ENCODE results near the gene PARPBP. TPM values are rescaled to one million over a fixed set of nuclear protein-coding genes. Genes with fewer than 3 reads are reported as not detected.

PARPBP gene
- total and polyA plus RNA-seq, 2 of the 8 experiments (the other 6 are each of a cell fraction or from before 2014, with no cell fraction given) = 10.9 to 38.1 TPM

- no peak for TF ChIP-seq TEAD4 (IDR thresholded peaks at IDR 0.05; ENCODE audit: low read depth, low read length)
- TF ChIP-seq CTBP2 (IDR thresholded peaks at IDR 0.05; ENCODE audit: borderline replicate concordance, insufficient read depth, insufficient read length, low read length) = no peak
- no peak for TF ChIP-seq CBX8 (IDR thresholded peaks at IDR 0.05; ENCODE audit: borderline replicate concordance, low read depth, low read length)
- no peak for TF ChIP-seq CBX5 (IDR thresholded peaks at IDR 0.05; ENCODE audit: low read depth, low read length)
- TF ChIP-seq CREB1 (IDR thresholded peaks at IDR 0.05) = no peak
- no peak for TF ChIP-seq E2F6 (IDR thresholded peaks at IDR 0.05)
Observed at GRCh38 chr12:102167821-102168604, 48.0 kb downstream of the PARPBP start (continued).
